ENCODE results near the gene PHF13.
"Not testable (repeated sequence)": the region's sequence is repeated elsewhere in the genome, so short reads cannot be mapped to it uniquely, and the experiment has no call there.

PHF13 gene

DNA sequence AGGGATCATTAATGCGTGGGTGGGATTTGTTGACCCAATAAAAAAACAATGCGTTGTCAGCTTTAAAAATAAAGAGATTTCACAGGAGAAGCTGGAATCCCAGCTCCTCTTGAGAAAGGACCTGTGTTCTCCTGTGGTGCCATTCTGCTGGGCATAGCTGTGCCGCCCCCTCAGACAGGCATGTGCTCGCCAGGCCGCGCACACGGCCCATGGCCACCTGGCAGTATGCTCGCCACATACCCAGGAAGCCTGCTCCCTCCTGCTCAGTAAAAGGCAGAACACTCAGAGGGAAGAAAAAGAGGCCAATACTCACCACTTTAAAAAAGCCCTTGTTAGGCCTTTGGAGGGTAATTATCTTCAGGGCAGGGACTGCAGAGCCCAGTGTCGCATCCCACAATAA lies 24.2 kb downstream of the PHF13 start:
- no peak for DNase-seq (ENCODE audit: low read depth)
- H3K4me3 ChIP-seq (ENCODE audit: low read length), result no peak overlapping the region
- TF ChIP-seq, protein P1, sequence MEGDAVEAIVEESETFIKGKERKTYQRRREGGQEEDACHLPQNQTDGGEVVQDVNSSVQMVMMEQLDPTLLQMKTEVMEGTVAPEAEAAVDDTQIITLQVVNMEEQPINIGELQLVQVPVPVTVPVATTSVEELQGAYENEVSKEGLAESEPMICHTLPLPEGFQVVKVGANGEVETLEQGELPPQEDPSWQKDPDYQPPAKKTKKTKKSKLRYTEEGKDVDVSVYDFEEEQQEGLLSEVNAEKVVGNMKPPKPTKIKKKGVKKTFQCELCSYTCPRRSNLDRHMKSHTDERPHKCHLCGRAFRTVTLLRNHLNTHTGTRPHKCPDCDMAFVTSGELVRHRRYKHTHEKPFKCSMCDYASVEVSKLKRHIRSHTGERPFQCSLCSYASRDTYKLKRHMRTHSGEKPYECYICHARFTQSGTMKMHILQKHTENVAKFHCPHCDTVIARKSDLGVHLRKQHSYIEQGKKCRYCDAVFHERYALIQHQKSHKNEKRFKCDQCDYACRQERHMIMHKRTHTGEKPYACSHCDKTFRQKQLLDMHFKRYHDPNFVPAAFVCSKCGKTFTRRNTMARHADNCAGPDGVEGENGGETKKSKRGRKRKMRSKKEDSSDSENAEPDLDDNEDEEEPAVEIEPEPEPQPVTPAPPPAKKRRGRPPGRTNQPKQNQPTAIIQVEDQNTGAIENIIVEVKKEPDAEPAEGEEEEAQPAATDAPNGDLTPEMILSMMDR (conservative IDR thresholded peaks at IDR 0.05; ENCODE audit: low read length), result no peak

DNA sequence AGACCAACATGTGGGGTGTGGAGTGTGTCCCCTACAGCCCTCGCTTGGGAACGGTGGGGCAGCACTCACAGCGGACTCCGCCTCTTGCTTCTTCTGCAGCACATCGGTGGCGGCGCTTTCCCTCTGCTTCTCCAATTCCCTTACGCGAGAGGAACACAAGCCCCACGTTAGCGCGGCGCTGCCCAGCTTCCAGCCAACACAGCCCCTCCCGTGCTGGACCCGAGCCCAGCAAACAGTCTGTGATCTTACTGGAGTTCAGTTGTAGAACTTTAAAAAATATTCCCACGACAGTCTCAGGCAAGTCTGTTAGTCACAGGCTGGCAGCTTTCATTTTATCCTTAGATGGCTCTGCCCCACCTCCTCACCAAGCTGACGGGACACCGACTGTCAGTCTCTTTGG lies 24.7 kb downstream of the PHF13 start:
- H3K4me3 ChIP-seq (ENCODE audit: low read length), result no peak overlapping the region
- TF ChIP-seq, protein P1 (conservative IDR thresholded peaks at IDR 0.05; ENCODE audit: low read length), result no peak
- peak; percentile 70 for DNase-seq (ENCODE audit: low read depth)

DNA sequence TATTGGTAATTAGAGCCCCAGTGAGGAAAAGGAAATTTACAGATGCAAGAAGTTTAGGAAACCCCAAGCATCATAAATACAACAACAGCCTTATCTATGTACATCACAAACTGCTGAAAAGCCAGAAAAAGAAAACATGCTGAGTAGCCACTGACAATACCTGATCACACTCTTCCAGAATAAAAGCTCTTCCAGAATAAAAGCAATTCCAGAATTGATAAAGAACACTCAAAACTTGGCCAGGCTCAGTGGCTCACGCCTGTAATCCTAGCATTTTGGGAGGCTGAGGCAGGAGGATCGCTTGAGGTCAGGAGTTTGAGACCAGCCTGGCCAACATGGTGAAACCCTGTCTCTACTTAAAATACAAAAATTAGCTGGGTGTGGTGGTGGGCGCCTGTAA lies 27.3 kb downstream of the PHF13 start:
- DNase-seq (ENCODE audit: low read depth); H3K4me3 ChIP-seq (ENCODE audit: low read length): not testable (repeated sequence)

DNA sequence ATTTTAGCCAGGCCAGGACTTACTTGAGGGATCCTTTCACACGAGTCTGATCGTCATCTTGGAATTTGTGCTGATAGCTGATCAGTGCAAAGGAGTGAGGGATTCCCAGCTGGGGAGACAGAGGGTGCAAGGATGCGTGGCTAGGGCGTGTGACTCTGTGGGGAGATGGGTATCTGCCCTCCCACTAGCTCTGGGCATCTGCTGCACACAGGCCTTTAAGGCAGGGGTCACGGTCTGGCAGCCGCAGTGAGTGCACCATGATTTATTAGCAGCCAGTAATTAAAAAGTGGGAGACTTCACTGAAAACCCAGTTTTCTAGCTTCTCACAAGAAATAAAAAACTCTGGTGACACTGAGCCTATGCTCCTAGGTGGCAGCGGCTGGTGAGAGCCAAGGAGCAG lies 31.5 kb downstream of the PHF13 start:
- H3K4me3 ChIP-seq (ENCODE audit: low read length), result no peak overlapping the region
- no peak for DNase-seq (ENCODE audit: low read depth)
- TF ChIP-seq, protein P1 (conservative IDR thresholded peaks at IDR 0.05; ENCODE audit: low read length), result no peak

DNA sequence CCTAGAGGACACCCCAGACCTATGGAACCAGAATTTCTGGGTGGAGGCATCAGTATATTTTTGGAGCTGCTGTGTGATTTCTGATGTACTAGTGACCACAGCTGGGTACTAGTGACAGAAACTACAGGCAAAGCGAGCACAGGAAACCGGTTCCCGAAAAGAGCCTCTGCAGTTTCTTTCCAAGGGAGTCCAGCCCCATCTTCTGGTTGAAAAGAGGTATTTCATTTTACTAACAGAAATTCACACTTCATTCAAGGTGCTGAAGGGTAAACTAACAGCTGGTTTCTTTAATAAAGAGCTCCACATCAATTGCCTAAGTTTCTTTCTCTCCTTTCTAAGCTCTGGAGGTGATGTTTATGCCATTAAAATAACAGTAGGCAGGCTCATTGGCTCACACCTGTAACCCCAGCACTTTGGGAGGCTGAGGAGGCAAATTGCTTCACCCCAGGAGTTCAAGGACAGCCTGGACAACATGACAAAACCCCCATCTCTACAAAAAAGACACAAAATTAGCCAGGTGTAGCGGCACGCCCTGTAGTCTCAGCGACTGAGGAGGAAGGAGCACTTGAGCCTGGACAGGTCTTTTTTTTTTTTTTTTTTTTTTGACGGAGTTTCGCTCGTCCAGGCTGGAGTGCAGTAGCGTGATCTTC lies 33.1 kb downstream of the PHF13 start:
- TF ChIP-seq, protein P1 (conservative IDR thresholded peaks at IDR 0.05; ENCODE audit: low read length), result peak; percentile 76
- no peak overlapping the region for H3K4me3 ChIP-seq (ENCODE audit: low read length)
- peak; percentile 68 for DNase-seq (ENCODE audit: low read depth)

DNA sequence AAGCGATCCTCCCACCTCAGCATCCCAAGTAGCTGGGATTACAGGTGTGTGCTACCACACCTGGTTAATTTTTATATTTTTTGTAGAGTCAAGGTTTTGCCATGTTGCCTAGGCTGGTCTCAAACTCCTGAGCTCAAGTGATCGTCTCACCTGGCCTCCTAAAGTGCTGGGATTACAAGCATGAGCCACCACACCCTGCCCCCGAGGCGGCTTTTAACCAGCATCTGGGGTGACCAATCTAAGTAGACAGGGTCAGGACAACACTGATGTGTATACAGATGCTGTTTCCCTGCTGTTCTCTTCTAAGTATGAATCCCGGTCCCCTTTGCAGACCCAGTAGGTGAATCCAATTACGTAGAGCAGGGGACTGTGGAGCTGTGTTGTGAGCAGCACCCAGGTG lies 35.0 kb downstream of the PHF13 start:
- no peak overlapping the region for H3K4me3 ChIP-seq (ENCODE audit: low read length)
- no peak for DNase-seq (ENCODE audit: low read depth)

DNA sequence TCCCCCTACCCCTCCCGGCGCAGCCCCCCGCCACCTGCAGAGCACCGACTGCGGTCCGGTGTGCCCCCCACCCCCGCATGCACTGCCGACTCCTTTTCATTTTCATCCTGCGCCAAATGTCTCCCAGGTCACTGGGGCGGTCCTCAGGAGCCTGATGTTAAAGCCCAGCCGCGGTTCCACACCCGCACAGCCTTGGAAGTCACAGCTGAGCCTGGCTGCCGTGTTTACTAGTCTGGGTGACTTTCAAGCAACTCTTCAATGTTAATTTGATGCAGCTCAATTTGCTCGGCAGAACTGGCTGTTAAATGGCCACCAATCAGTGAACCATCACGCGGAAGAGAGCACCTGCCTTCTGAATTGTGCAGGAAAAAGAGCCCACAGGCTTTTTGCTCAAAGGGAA lies 38.4 kb downstream of the PHF13 start:
- TF ChIP-seq, protein P1 (conservative IDR thresholded peaks at IDR 0.05; ENCODE audit: low read length), result no peak
- no peak overlapping the region for H3K4me3 ChIP-seq (ENCODE audit: low read length)
- no peak for DNase-seq (ENCODE audit: low read depth)

More for the DNA sequence above, 35.0 kb downstream of the PHF13 start:
- TF ChIP-seq, protein P1 (conservative IDR thresholded peaks at IDR 0.05; ENCODE audit: low read length), result no peak

All from AG10803 (cell line).